GM03348 (cell line): ENCODE data around the gene AK4.

Experiments used
- DNase-seq: peaks from one replicate; pipeline ENCODE4 v3.0.0; 2012; ENCODE audit warnings: low spot score

Gene AK4

GRCh38 chr1:65176591-65176990 is 28.6 kb downstream of the AK4 start:
- no peak for DNase-seq

- DNase-seq = peak; percentile 77
These were observed 29.5 kb downstream of the AK4 start for GRCh38 chr1:65177457-65177856.

DNA sequence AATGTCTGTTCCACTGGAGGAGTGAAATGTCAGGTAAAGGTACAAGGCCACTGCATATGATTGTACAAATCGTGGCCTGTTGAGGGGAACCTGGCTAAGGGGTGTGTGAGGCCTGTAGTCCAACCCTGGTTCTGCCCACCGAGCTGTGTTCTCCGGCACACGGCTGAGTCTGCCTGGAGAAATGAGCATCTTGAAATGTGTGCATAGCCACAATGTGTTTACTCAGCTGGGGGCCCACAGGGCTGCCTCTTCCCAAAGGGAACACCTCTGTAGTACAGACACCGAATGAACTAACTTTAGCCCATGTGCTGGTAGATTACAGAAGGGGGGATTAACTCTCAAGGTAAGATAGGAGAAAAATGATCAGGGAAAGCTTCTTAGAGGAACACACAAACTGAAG is 30.2 kb downstream of the AK4 start:
- no peak for DNase-seq

DNA sequence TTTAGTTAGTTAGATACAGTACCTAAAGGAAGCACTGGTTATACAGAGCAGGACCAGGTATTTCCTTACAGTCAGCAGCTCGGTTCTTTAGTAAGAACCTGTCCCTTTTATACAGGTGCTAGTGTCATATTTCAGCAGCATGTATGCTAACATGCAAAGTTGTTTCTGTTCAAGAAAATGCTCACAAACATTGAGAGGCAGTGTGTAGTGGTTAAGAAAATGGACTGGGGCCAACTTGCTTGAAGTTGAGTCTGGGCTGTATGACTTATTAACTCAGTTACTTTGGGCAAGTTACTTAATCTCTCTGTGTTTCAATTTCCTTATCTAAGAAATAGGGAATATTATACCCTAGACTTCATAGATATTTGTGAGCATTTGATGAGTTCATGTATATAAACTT is 31.1 kb downstream of the AK4 start:
- no peak for DNase-seq

DNA sequence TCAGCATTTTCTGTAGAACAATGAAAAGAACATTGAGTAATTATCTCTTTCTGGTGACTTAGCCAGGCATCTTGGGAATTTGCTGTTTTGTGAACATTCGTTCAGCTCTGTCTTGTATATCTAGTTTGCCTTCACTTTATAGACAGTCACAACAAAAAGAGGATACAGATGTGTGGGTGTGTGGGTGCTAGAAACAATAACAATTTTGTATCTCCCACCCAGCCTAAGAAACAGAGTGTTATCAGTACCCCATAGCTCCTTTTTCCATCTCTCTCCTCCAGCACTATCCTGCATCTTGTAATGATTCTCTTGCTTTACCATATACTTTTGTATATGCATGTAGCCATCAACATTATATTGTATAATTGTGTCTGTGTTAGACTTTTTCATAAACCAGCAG is 33.0 kb downstream of the AK4 start:
- no peak for DNase-seq

DNA sequence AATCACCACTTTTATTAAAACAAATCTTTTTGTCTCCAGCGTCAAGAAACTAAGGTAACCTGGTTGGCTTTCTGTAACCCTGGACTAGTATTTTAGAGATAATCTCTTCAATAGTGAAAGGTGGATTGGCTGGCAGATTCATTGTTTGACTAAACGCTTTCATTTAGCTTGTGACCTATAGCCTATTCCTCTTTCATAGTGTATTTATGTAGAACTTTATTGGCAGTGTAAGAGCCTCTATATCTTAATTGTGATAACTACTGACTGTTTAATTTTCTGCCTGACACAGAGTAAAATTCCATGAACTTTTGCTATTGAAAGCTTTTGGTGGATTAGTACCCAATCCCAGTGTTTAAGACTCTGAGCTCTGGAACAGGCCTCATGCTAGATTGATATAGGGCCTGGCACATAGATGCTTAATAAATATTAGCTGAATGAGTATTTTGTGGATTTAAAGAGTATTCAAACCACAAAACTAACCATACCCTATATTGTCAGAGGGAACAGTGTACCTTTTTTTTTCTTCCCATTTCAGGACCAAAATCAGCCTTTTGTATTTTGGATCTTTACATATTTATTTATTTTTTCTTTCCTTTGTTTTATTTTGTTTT is 34.8 kb downstream of the AK4 start:
- DNase-seq = no peak

DNA sequence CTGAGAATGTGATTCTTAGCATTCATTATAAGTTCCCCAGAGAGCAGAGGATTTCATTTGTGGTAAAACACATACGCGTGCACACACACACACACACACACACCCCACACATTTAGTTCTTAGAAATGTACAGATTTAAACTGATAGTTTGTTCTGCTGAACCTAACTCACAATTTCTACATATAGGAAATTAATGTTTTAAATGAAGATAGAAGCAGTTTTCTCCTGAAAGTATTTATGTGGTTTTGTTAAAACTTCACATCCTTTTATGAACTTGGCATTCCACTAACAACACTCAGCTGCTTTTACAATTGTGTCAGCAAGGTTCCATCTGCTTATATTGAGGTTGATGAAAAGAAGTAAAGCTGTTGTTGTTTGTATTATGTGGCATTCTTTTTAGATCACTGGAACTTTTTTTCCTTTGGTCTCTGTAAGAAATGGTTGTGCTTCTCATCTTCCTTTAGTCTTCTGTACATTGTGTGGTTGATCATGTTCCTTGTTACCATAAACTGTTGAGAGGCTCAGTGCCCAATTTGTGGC is 41.6 kb downstream of the AK4 start:
- DNase-seq = peak; percentile 42

- no peak for DNase-seq
These were observed 42.2 kb downstream of the AK4 start for GRCh38 chr1:65190229-65190628.

DNA sequence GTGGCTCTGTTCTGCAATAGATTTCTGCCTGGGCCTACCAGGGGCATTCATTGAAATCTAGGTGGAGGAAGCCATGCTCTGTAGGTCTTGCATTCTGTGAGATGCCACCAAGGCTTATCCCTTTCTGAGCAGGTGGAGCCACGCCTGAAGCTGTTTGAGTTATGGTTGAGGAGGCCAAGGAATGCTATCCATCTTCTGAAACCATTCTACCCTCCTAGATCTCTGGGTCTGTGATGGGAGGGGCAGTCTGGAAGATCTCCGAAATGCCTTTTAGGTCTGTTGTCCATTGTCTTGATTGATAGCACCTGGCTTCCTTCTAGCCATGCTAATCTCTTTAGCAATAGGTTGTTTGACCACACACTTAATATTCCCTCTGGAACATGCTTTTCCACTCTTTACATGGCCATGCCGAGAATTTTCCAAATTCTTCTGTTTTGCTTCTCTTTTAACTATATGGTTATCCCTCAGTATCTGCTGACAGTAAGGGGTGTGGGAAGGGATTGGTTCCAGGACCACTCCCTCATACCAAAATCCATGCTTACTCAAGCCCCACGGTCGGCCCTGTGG is 45.2 kb downstream of the AK4 start:
- no peak for DNase-seq

GRCh38 chr1:65195495-65196417 is 47.8 kb downstream of the AK4 start:
- no peak for DNase-seq

GRCh38 chr1:65196926-65197325 is 48.9 kb downstream of the AK4 start:
- no peak for DNase-seq

DNA sequence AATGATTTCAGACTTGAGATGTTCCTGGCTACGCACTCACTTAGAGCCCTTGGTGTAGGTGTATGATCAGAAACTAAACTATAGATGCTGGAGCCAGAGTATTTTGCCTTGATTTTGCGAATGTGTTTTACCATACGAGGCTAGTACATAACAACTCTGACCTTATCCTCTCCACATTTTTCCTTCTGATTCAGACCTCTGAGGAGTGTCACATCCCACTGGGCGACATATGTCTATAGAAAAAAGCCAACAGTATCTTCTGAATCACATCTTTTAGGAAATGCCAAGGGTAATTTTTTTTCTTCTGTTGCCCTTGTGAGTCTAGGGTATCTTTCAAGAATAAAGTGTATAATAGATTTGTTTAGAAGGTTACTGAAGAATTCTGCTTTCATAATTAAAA is 49.6 kb downstream of the AK4 start:
- no peak for DNase-seq

GRCh38 chr1:65198096-65198495 is 50.1 kb downstream of the AK4 start:
- peak; percentile 38 for DNase-seq

- no peak for DNase-seq
These were observed 52.4 kb downstream of the AK4 start for GRCh38 chr1:65200411-65200810.

GRCh38 chr1:65206836-65207235 is 58.8 kb downstream of the AK4 start:
- no peak for DNase-seq

GRCh38 chr1:65207317-65207716 is 59.3 kb downstream of the AK4 start:
- DNase-seq = peak; percentile 25

GRCh38 chr1:65208563-65208973 is 60.6 kb downstream of the AK4 start:
- no peak for DNase-seq

GRCh38 chr1:65209005-65209885 is 61.2 kb downstream of the AK4 start:
- DNase-seq = peak; percentile 83

- DNase-seq = no peak
These were observed 62.3 kb downstream of the AK4 start for GRCh38 chr1:65210325-65210724.

- DNase-seq = no peak
These were observed 63.3 kb downstream of the AK4 start for GRCh38 chr1:65211331-65211730.

GRCh38 chr1:65213271-65214023 is 65.4 kb downstream of the AK4 start:
- DNase-seq = no peak
